ENCODE data around the gene OR2T35. TPM values are rescaled to one million over a fixed set of nuclear protein-coding genes. Genes with fewer than 3 reads are reported as not detected.

Gene OR2T35
- total and polyA plus RNA-seq, 2 experiments from 2014 or later = not detected

DNA sequence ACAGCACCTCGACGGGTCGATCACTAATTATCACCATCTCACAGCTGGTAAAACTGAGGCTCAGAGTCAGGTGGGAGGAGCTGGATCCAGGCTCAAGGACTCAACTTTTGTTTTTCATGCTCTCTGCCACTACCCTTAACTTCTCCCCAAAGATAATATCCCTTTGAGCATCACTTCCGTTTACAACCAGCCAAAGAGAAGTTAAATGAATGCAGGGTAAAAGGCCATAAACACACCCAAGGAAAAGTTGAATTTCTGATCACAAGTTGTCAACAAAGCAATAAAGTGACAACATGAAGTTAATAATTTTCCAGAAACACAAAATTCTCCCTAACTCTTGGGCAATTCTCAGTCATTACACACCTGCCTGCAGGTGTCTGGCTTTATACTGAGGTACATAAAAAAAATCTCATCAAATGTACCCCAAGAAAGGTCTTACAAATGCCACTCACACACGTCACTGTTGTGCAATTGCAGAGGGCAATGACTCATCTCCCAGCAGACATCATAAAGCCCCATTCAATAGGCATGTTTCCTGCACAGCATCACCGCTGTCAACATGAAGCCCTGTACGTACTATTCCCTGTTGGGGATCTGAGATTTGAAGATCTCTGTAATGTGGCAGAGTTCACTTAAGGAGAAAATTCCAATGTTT is 13.6 kb downstream of the OR2T35 start:
- H4K20me1 ChIP-seq (ENCODE audit: insufficient read depth) = no peaks in the 10 kb centered on the region
- no peak overlapping the region for H3K9ac ChIP-seq
- TF ChIP-seq EZH2phosphoT487 (IDR thresholded peaks at IDR 0.05; ENCODE audit: insufficient read depth, low read depth) (no peak), EZH2 (IDR thresholded peaks at IDR 0.05; ENCODE audit: insufficient read depth, poor library complexity, severe bottlenecking) (no peak)
- no peak overlapping the region for H3K27ac ChIP-seq
- in situ Hi-C loops (cut with MboI) = no loop called here
- no peaks in the 10 kb centered on the region for H3K36me3 ChIP-seq (ENCODE audit: low read depth)
- H2AFZ ChIP-seq = no peak overlapping the region
- no peaks in the 10 kb centered on the region for H3K79me2 ChIP-seq (ENCODE audit: insufficient read depth)
- 51 to 59% methylated on average over 7 of the region's 7 CpGs for WGBS, 2 experiments (ENCODE audit: low coverage in 1 of 2, low lambda C conversion rate in 2 of 2, missing lambda C conversion rate in 2 of 2)
- no peaks in the 10 kb centered on the region for H3F3A ChIP-seq (ENCODE audit: insufficient read depth)
- H3K4me2 ChIP-seq (ENCODE audit: unreplicated experiment) = no peak overlapping the region
- H3K9me2 ChIP-seq (ENCODE audit: insufficient read depth) = no peaks in the 10 kb centered on the region
- no peaks in the 10 kb centered on the region for H3K9me3 ChIP-seq (ENCODE audit: low read depth)
- H3K4me1 ChIP-seq (ENCODE audit: insufficient read depth) = no peaks in the 10 kb centered on the region
- DNase-seq = no peak
- H3K4me3 ChIP-seq = no peak overlapping the region
- H3K27me3 ChIP-seq (replicated peaks; ENCODE audit: insufficient read depth) = no peaks in the 10 kb centered on the region

GRCh38 chr1:248630551-248630950 is 14.5 kb downstream of the OR2T35 start:
- Histone ChIP-seq H3K4me2 (ENCODE audit: unreplicated experiment) (no peak overlapping the region), H3K36me3 (ENCODE audit: low read depth) (no peaks in the 10 kb centered on the region), H3K9ac (no peak overlapping the region), H3F3A (ENCODE audit: insufficient read depth) (no peaks in the 10 kb centered on the region), H3K9me3 (ENCODE audit: low read depth) (no peaks in the 10 kb centered on the region), H3K27ac (no peak overlapping the region), H3K9me2 (ENCODE audit: insufficient read depth) (no peaks in the 10 kb centered on the region), H3K79me2 (ENCODE audit: insufficient read depth) (no peaks in the 10 kb centered on the region), H4K20me1 (ENCODE audit: insufficient read depth) (no peaks in the 10 kb centered on the region), H3K27me3 (replicated peaks; ENCODE audit: insufficient read depth) (no peaks in the 10 kb centered on the region), H3K4me1 (ENCODE audit: insufficient read depth) (no peaks in the 10 kb centered on the region), H2AFZ (no peak overlapping the region), H3K4me3 (no peak overlapping the region)
- WGBS, 2 experiments (ENCODE audit: low coverage in 1 of 2, low lambda C conversion rate in 2 of 2, missing lambda C conversion rate in 2 of 2) = 14 to 29% methylated on average over 2 of the region's 2 CpGs
- no peak for DNase-seq
- in situ Hi-C loops (cut with MboI) = no loop called here
- TF ChIP-seq EZH2phosphoT487 (IDR thresholded peaks at IDR 0.05; ENCODE audit: insufficient read depth, low read depth) = no peak
- TF ChIP-seq EZH2 (IDR thresholded peaks at IDR 0.05; ENCODE audit: insufficient read depth, poor library complexity, severe bottlenecking) = no peak

GRCh38 chr1:248627971-248628844 is 16.9 kb downstream of the OR2T35 start:
- H3K36me3 ChIP-seq (ENCODE audit: low read depth) = no peaks in the 10 kb centered on the region
- no peaks in the 10 kb centered on the region for H3K9me3 ChIP-seq (ENCODE audit: low read depth)
- H3K9me2 ChIP-seq (ENCODE audit: insufficient read depth) = no peaks in the 10 kb centered on the region
- in situ Hi-C loops (cut with MboI) = no loop called here
- TF ChIP-seq EZH2 (IDR thresholded peaks at IDR 0.05; ENCODE audit: insufficient read depth, poor library complexity, severe bottlenecking) (no peak), EZH2phosphoT487 (IDR thresholded peaks at IDR 0.05; ENCODE audit: insufficient read depth, low read depth) (no peak)
- no peak for DNase-seq
- H3F3A ChIP-seq (ENCODE audit: insufficient read depth) = no peaks in the 10 kb centered on the region
- no peak overlapping the region for H2AFZ ChIP-seq
- H3K4me1 ChIP-seq (ENCODE audit: insufficient read depth) = no peaks in the 10 kb centered on the region
- H3K4me3 ChIP-seq = no peak overlapping the region
- H3K9ac ChIP-seq = no peak overlapping the region
- no peak overlapping the region for H3K27ac ChIP-seq
- H4K20me1 ChIP-seq (ENCODE audit: insufficient read depth) = no peaks in the 10 kb centered on the region
- no peaks in the 10 kb centered on the region for H3K79me2 ChIP-seq (ENCODE audit: insufficient read depth)
- H3K4me2 ChIP-seq (ENCODE audit: unreplicated experiment) = no peak overlapping the region
- H3K27me3 ChIP-seq (replicated peaks; ENCODE audit: insufficient read depth) = no peaks in the 10 kb centered on the region
- WGBS, 2 experiments (ENCODE audit: low coverage in 1 of 2, low lambda C conversion rate in 2 of 2, missing lambda C conversion rate in 2 of 2) = 37 to 41% methylated on average over 9 of the region's 9 CpGs

- no peak for TF ChIP-seq EZH2 (IDR thresholded peaks at IDR 0.05; ENCODE audit: insufficient read depth, poor library complexity, severe bottlenecking)
- TF ChIP-seq EZH2phosphoT487 (IDR thresholded peaks at IDR 0.05; ENCODE audit: insufficient read depth, low read depth) = no peak
- no peaks in the 10 kb centered on the region for H3K36me3 ChIP-seq (ENCODE audit: low read depth)
- H3K9me2 ChIP-seq (ENCODE audit: insufficient read depth) = no peaks in the 10 kb centered on the region
- H3K27me3 ChIP-seq (replicated peaks; ENCODE audit: insufficient read depth) = no peaks in the 10 kb centered on the region
- H3K4me1 ChIP-seq (ENCODE audit: insufficient read depth) = no peaks in the 10 kb centered on the region
- H3K4me2 ChIP-seq (ENCODE audit: unreplicated experiment) = no peak overlapping the region
- no peak overlapping the region for H3K9ac ChIP-seq
- no peaks in the 10 kb centered on the region for H4K20me1 ChIP-seq (ENCODE audit: insufficient read depth)
- in situ Hi-C loops (cut with MboI) = no loop called here
- DNase-seq = no peak
- H3K27ac ChIP-seq = no peak overlapping the region
- 12 to 14% methylated on average over 5 of the region's 5 CpGs for WGBS, 2 experiments (ENCODE audit: low coverage in 1 of 2, low lambda C conversion rate in 2 of 2, missing lambda C conversion rate in 2 of 2)
- H2AFZ ChIP-seq = no peak overlapping the region
- H3K9me3 ChIP-seq (ENCODE audit: low read depth) = no peaks in the 10 kb centered on the region
- no peaks in the 10 kb centered on the region for H3K79me2 ChIP-seq (ENCODE audit: insufficient read depth)
- no peaks in the 10 kb centered on the region for H3F3A ChIP-seq (ENCODE audit: insufficient read depth)
- H3K4me3 ChIP-seq = no peak overlapping the region
Measured at GRCh38 chr1:248625971-248626370, 19.1 kb downstream of the OR2T35 start.

Measured in GM23248 (cell line).